Measurements from ENCODE around the gene PEAK3. TPM values are rescaled to one million over a fixed set of nuclear protein-coding genes. Genes with fewer than 3 reads are reported as not detected.

The PEAK3 gene
- polyA plus RNA-seq, 3 donors: 2.4 to 6.3 (median 2.9) TPM

GRCh38 chr19:2326699-2327360 lies 44.9 kb upstream of the PEAK3 start:
- H3K9me3 Mint-ChIP-seq: peaks cover 0 to 2% (median 0%) of the 10 kb centered on the region in 7 donors
- H3K27ac Mint-ChIP-seq: peak overlapping the region; percentile 98 to 99 (median 99)
- intact Hi-C loops (cut with micrococcal nuclease): loop anchor here in 1 of 2 donors (5.0 kb wide), 3 partner anchors 55 to 90 kb away; partner anchors contain the start of genes PLEKHJ1 and SF3A2
- H3K4me1 Mint-ChIP-seq: peaks cover 50% of the 10 kb centered on the region
- H3K4me2 ChIP-seq (replicated peaks; ENCODE audit: extremely low read depth, low read length, poor library complexity, severe bottlenecking): peak overlapping the region; percentile 99
- no peak overlapping the region for H2AFZ ChIP-seq (ENCODE audit: insufficient read depth, low read depth, low read length, poor library complexity, severe bottlenecking)
- H3K9ac ChIP-seq (ENCODE audit: insufficient read depth, low read length, poor library complexity, severe bottlenecking): no peak overlapping the region
- peak overlapping the region in 1 of 3 experiments; percentile 97 for H3K4me3 ChIP-seq (replicated peaks in 1 of 3; ENCODE audit: low read depth in 2 of 3, low read length in 3 of 3)
- peaks cover 0 to 3% (median 3%) of the 10 kb centered on the region in 3 donors for H3K27me3 Mint-ChIP-seq (ENCODE audit: low read depth in 3 of 3)
- WGBS (ENCODE audit: insufficient coverage): 86% methylated on average over 16 of the region's 16 CpGs
- TF ChIP-seq CTCF (IDR thresholded peaks at IDR 0.05): no peak
- no peaks in the 10 kb centered on the region for H3K9me3 ChIP-seq (replicated peaks in 1 of 2; ENCODE audit: control insufficient read depth in 1 of 2, insufficient read depth in 1 of 2, low read length in 2 of 2)
- peaks cover 19% of the 10 kb centered on the region for H4K20me1 ChIP-seq (ENCODE audit: insufficient read depth, low read length)
- peaks cover 20 to 35% of the 10 kb centered on the region in 2 donors for H3K4me1 ChIP-seq (ENCODE audit: control insufficient read depth in 1 of 2, insufficient read depth in 2 of 2, low read length in 2 of 2)
- peaks cover 27 to 49% of the 10 kb centered on the region in 2 donors for H3K36me3 Mint-ChIP-seq
- peak overlapping the region; percentile 75 to 80 for H3K27ac ChIP-seq (ENCODE audit: low read depth in 1 of 2, low read length in 2 of 2)
- peaks cover 65% of the 10 kb centered on the region for H3K79me2 ChIP-seq (ENCODE audit: insufficient read depth, low read length)
- H3K4me3 Mint-ChIP-seq: no peak overlapping the region
- H3K36me3 ChIP-seq (replicated peaks in 1 of 2; ENCODE audit: control insufficient read depth in 1 of 2, insufficient read depth in 2 of 2, low read length in 2 of 2): peaks cover 28 to 40% of the 10 kb centered on the region in 2 donors
- H3K27me3 ChIP-seq (ENCODE audit: control insufficient read depth in 2 of 2, insufficient read depth in 2 of 2, low read length in 2 of 2): no peaks in the 10 kb centered on the region
- no peak for DNase-seq

GRCh38 chr19:2325281-2326046 lies 43.5 kb upstream of the PEAK3 start:
- Mint-ChIP-seq H3K4me1 (peaks cover 38% of the 10 kb centered on the region), H3K4me3 (peak overlapping the region; percentile 24 to 39), H3K27me3 (ENCODE audit: low read depth in 3 of 3) (peaks cover 0 to 3% (median 1%) of the 10 kb centered on the region in 3 donors)

More at GRCh38 chr19:2325281-2326046, 43.5 kb upstream of the PEAK3 start:
- peaks cover 52% of the 10 kb centered on the region for H3K79me2 ChIP-seq (ENCODE audit: insufficient read depth, low read length)
- H2AFZ ChIP-seq (ENCODE audit: insufficient read depth, low read depth, low read length, poor library complexity, severe bottlenecking): no peak overlapping the region
- no peak for TF ChIP-seq CTCF (IDR thresholded peaks at IDR 0.05)
- intact Hi-C loops (cut with micrococcal nuclease): loop anchor here in 1 of 2 donors (5.0 kb wide), 3 partner anchors 53 to 88 kb away; partner anchors contain the start of genes PLEKHJ1 and SF3A2
- H3K4me2 ChIP-seq (replicated peaks; ENCODE audit: extremely low read depth, low read length, poor library complexity, severe bottlenecking): no peak overlapping the region
- H3K9ac ChIP-seq (ENCODE audit: insufficient read depth, low read length, poor library complexity, severe bottlenecking): no peak overlapping the region
- H3K36me3 Mint-ChIP-seq: peaks cover 29 to 60% of the 10 kb centered on the region in 2 donors
- no peaks in the 10 kb centered on the region for H3K9me3 ChIP-seq (replicated peaks in 1 of 2; ENCODE audit: control insufficient read depth in 1 of 2, insufficient read depth in 1 of 2, low read length in 2 of 2)
- WGBS (ENCODE audit: insufficient coverage): 22% methylated on average over 27 of the region's 29 CpGs
- H3K9me3 Mint-ChIP-seq: peaks cover 0 to 2% (median 0%) of the 10 kb centered on the region in 7 donors
- peaks cover 13% of the 10 kb centered on the region for H4K20me1 ChIP-seq (ENCODE audit: insufficient read depth, low read length)
- no peak for DNase-seq
- H3K27me3 ChIP-seq (ENCODE audit: control insufficient read depth in 2 of 2, insufficient read depth in 2 of 2, low read length in 2 of 2): no peaks in the 10 kb centered on the region
- H3K4me1 ChIP-seq (ENCODE audit: control insufficient read depth in 1 of 2, insufficient read depth in 2 of 2, low read length in 2 of 2): peaks cover 19 to 35% of the 10 kb centered on the region in 2 donors
- no peak overlapping the region for H3K4me3 ChIP-seq (replicated peaks in 1 of 3; ENCODE audit: low read depth in 2 of 3, low read length in 3 of 3)
- peaks cover 36 to 45% of the 10 kb centered on the region in 2 donors for H3K36me3 ChIP-seq (replicated peaks in 1 of 2; ENCODE audit: control insufficient read depth in 1 of 2, insufficient read depth in 2 of 2, low read length in 2 of 2)
- H3K27ac ChIP-seq (ENCODE audit: low read depth in 1 of 2, low read length in 2 of 2): no peak overlapping the region
- peak overlapping the region in 3 of 7 donors; percentile 8 to 75 (median 70) for H3K27ac Mint-ChIP-seq
